CD14-positive monocyte (primary cell): ENCODE measurements around the gene GATD1. TPM values are rescaled to one million over a fixed set of nuclear protein-coding genes. Genes with fewer than 3 reads are reported as not detected.
A peak's percentile ranks its signal among the peaks of the same experiment; 100 is the strongest.

ENCODE experiments used
- DNase-seq, 3 donors: peaks; one replicate each; pipeline ENCODE4 v3.0.0-alpha.2; 2011 to 2022
- H2AFZ ChIP-seq: 2 replicates; pipeline ENCODE4 v1.6.0; 2012; ENCODE audit warnings: mild to moderate bottlenecking, low read depth, low read length, inconsistent platforms; ENCODE audit not compliant: insufficient read depth, poor library complexity, severe bottlenecking
- H3K27ac ChIP-seq, 2 donors: 1 replicate in 1 of 2; 2 replicates in 1 of 2; pipeline ENCODE4 v1.5.1; 2012 to 2013; ENCODE audit warnings: low read length in 2 of 2, control low read depth in 1 of 2, inconsistent platforms in 1 of 2, low read depth in 1 of 2, mild to moderate bottlenecking in 1 of 2
- H3K27me3 ChIP-seq, 2 donors: one replicate each; pipeline versions ENCODE4 v1.6.0 to v1.6.1; 2011 to 2013; ENCODE audit warnings: low read length in 2 of 2; ENCODE audit not compliant: control insufficient read depth in 2 of 2, insufficient read depth in 2 of 2
- H3K36me3 ChIP-seq, 2 donors: replicated peaks in 1 of 2; 1 replicate in 1 of 2; 2 replicates in 1 of 2; pipeline versions ENCODE4 v1.5.1 to v1.6.1; 2012 to 2013; ENCODE audit warnings: low read length in 2 of 2, control low read depth in 1 of 2, inconsistent platforms in 1 of 2, mild to moderate bottlenecking in 1 of 2; ENCODE audit not compliant: insufficient read depth in 2 of 2, control insufficient read depth in 1 of 2
- H3K4me1 ChIP-seq, 2 donors: 1 replicate in 1 of 2; 2 replicates in 1 of 2; pipeline versions ENCODE4 v1.5.1 to v1.6.1; 2012 to 2013; ENCODE audit warnings: low read length in 2 of 2, control low read depth in 1 of 2, inconsistent platforms in 1 of 2, mild to moderate bottlenecking in 1 of 2, moderate library complexity in 1 of 2; ENCODE audit not compliant: insufficient read depth in 2 of 2, control insufficient read depth in 1 of 2
- H3K4me2 ChIP-seq: replicated peaks from 2 replicates; pipeline ENCODE3; 2012; ENCODE audit warnings: low read length, moderate library complexity, mild to moderate bottlenecking; ENCODE audit not compliant: poor library complexity, severe bottlenecking; ENCODE audit errors: extremely low read depth
- H3K4me3 ChIP-seq, 3 experiments: fragments of 200-600 bp in 1 of 3; sonication (generic) in 1 of 3; replicated peaks in 1 of 3; 1 replicate in 2 of 3; 2 replicates in 1 of 3; pipeline ENCODE4 v1.5.1; 2011 to 2013; ENCODE audit warnings: low read length in 3 of 3, mild to moderate bottlenecking in 3 of 3, control low read depth in 2 of 3, low read depth in 2 of 3, inconsistent platforms in 1 of 3, moderate library complexity in 1 of 3
- H3K79me2 ChIP-seq: 2 replicates; pipeline ENCODE4 v1.6.0; 2012; ENCODE audit warnings: mild to moderate bottlenecking, control low read depth, inconsistent platforms, low read length, moderate library complexity; ENCODE audit not compliant: insufficient read depth
- H3K9ac ChIP-seq: 2 replicates; pipeline ENCODE4 v1.6.0; 2017; ENCODE audit warnings: low read length, mild to moderate bottlenecking; ENCODE audit not compliant: insufficient read depth, poor library complexity, severe bottlenecking
- H3K9me3 ChIP-seq, 2 donors: replicated peaks in 1 of 2; 1 replicate in 1 of 2; 2 replicates in 1 of 2; pipeline versions ENCODE4 v1.5.1 to v1.6.1; 2012 to 2013; ENCODE audit warnings: low read length in 2 of 2, control low read depth in 1 of 2; ENCODE audit not compliant: control insufficient read depth in 1 of 2, insufficient read depth in 1 of 2
- H4K20me1 ChIP-seq: 2 replicates; pipeline ENCODE4 v1.6.0; 2012; ENCODE audit warnings: mild to moderate bottlenecking, low read length, control low read depth, moderate library complexity; ENCODE audit not compliant: insufficient read depth
- H3K27ac Mint-ChIP-seq, 7 donors: one replicate each; pipeline ENCODE4 v1.8.0; 2020; ENCODE audit warnings: mild to moderate bottlenecking in 7 of 7, mixed read lengths in 7 of 7, moderate library complexity in 6 of 7, inconsistent platforms in 2 of 7
- H3K27me3 Mint-ChIP-seq, 3 donors: one replicate each; pipeline ENCODE4 v1.8.0; 2021 to 2022; ENCODE audit warnings: low read depth in 3 of 3, mild to moderate bottlenecking in 3 of 3, mixed read lengths in 3 of 3, moderate library complexity in 3 of 3, inconsistent platforms in 1 of 3
- H3K36me3 Mint-ChIP-seq, 2 donors: one replicate each; pipeline ENCODE4 v1.8.0; 2020; ENCODE audit warnings: mixed read lengths in 2 of 2, inconsistent platforms in 1 of 2, mild to moderate bottlenecking in 1 of 2
- H3K4me1 Mint-ChIP-seq: one replicate; pipeline ENCODE4 v1.8.0; 2020; ENCODE audit warnings: mild to moderate bottlenecking, mixed read lengths
- H3K4me3 Mint-ChIP-seq, 2 donors: one replicate each; pipeline ENCODE4 v1.8.0; 2020; ENCODE audit warnings: mild to moderate bottlenecking in 2 of 2, mixed read lengths in 2 of 2, moderate library complexity in 1 of 2
- H3K9me3 Mint-ChIP-seq, 7 donors: one replicate each; pipeline ENCODE4 v1.8.0; 2020 to 2022; ENCODE audit warnings: mixed read lengths in 7 of 7, mild to moderate bottlenecking in 6 of 7, moderate library complexity in 6 of 7, inconsistent platforms in 2 of 7
- CTCF ChIP-seq: fragments of 200-600 bp; IDR thresholded peaks from one replicate; pipeline ENCODE4 v1.8.0; 2022; ENCODE audit warnings: antibody characterized with exemption, mild to moderate bottlenecking
- WGBS: methylation state at CpG from one replicate; pipeline ENCODE4 v1.1.5; 2013; ENCODE audit warnings: missing lambda C conversion rate; ENCODE audit not compliant: insufficient coverage; 5-methylcytosine and 5-hydroxymethylcytosine counted together
- intact Hi-C, 2 donors: fragments of 100-400 bp; cut with micrococcal nuclease; formaldehyde crosslinking; loops; one replicate each; pipeline versions ENCODE4 v1.15.0 to v1.15.1; 2023
- polyA plus RNA-seq, 3 donors: library from polyadenylated mRNA; depleted of rRNA in 1 of 3; unstranded in 2 of 3; stranded (reverse) in 1 of 3; fragments of 300-500 nt in 2 of 3; fragments of >200 nt in 1 of 3; fragmentation: Illumina TruSeq in 2 of 3; gene quantifications; 1 replicate in 2 of 3; 2 replicates in 1 of 3; pipeline ENCODE4 v1.2.3, GENCODE V29; 2012 to 2021

The GATD1 gene
- polyA plus RNA-seq, 3 donors = 4.5 to 45.6 (median 4.6) TPM

DNA sequence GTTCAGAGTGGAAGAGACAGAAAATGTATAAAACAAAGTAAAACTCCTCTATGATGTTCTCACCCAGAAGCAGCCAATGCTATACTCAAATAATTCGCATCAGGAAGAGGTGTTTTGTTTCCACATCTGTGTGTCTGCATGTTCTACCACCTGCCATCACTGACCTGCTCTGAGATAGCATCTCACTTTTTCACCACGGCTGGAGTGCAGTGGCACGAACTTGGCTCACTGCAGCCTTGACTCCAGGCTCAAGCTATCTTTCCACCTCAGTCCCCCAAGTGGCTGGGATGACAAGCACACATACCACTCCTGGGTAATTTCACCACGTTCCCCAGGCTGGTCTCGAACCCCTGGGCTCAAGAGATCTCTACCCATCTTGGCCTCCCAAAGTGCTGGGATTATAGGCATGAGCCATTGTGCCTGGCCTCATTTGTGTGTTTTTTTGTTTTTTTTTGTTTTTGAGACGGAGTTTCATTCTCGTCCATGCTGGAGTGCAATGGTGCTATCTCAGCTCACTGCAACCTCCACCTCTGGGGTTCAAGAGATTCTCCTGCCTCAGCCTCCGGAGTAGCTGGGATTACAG lies 15.7 kb downstream of the GATD1 start:
- Mint-ChIP-seq H3K36me3 (peaks cover 73 to 91% of the 10 kb centered on the region in 2 donors), H3K4me3 (no peak overlapping the region), H3K9me3 (peaks cover 0 to 3% (median 0%) of the 10 kb centered on the region in 7 donors), H3K27me3 (no peaks in the 10 kb centered on the region), H3K27ac (peak overlapping the region in 4 of 7 donors; percentile 13 to 61 (median 51)), H3K4me1 (peaks cover 6% of the 10 kb centered on the region)
- peaks cover 99% of the 10 kb centered on the region for H4K20me1 ChIP-seq
- H3K79me2 ChIP-seq = peaks cover 42% of the 10 kb centered on the region
- 100% methylated on average over 2 of the region's 8 CpGs for WGBS
- H3K9ac ChIP-seq = no peak overlapping the region
- no peak for DNase-seq
- H3K36me3 ChIP-seq = peaks cover 77 to 97% of the 10 kb centered on the region in 2 donors
- no peak overlapping the region for H3K4me2 ChIP-seq
- intact Hi-C loops = no loop called here
- no peak overlapping the region for H2AFZ ChIP-seq
- H3K4me1 ChIP-seq = no peaks in the 10 kb centered on the region
- peak overlapping the region in 1 of 2 donors; percentile 20 for H3K27ac ChIP-seq
- no peak for TF ChIP-seq CTCF
- H3K27me3 ChIP-seq = no peaks in the 10 kb centered on the region
- no peak overlapping the region for H3K4me3 ChIP-seq
- no peaks in the 10 kb centered on the region for H3K9me3 ChIP-seq

- H3K36me3 Mint-ChIP-seq = peaks cover 77 to 97% of the 10 kb centered on the region in 2 donors
- H3K27me3 ChIP-seq = no peaks in the 10 kb centered on the region
- peaks cover 0 to 3% (median 0%) of the 10 kb centered on the region in 7 donors for H3K9me3 Mint-ChIP-seq
- no peaks in the 10 kb centered on the region for H3K27me3 Mint-ChIP-seq
- no peak overlapping the region for H3K4me2 ChIP-seq
- H3K4me3 Mint-ChIP-seq = no peak overlapping the region
- peaks cover 90 to 98% of the 10 kb centered on the region in 2 donors for H3K36me3 ChIP-seq
- H3K4me3 ChIP-seq = no peak overlapping the region
- DNase-seq = no peak
- peak overlapping the region in 3 of 7 donors; percentile 19 to 72 (median 36) for H3K27ac Mint-ChIP-seq
- no peaks in the 10 kb centered on the region for H3K9me3 ChIP-seq
- intact Hi-C loops = no loop called here
- H3K4me1 Mint-ChIP-seq = peaks cover 4% of the 10 kb centered on the region
- H3K9ac ChIP-seq = no peak overlapping the region
- no peak for TF ChIP-seq CTCF
- peaks cover 99% of the 10 kb centered on the region for H4K20me1 ChIP-seq
- peaks cover 56% of the 10 kb centered on the region for H3K79me2 ChIP-seq
- H2AFZ ChIP-seq = no peak overlapping the region
- H3K4me1 ChIP-seq = no peaks in the 10 kb centered on the region
- no peak overlapping the region for H3K27ac ChIP-seq
These were observed 17.1 kb downstream of the GATD1 start for GRCh38 chr11:760236-760635.
